NCI-H1930 (cell line): Measurements from ENCODE around the gene RCAN3.
"Not testable (repeated sequence)": the region's sequence is repeated elsewhere in the genome, so short reads cannot be mapped to it uniquely, and the experiment has no call there.

Experiments used
- DNase-seq, 2 experiments: peaks; one replicate each; lab custom pipeline; 2025; lab: John Stamatoyannopoulos, UW

RCAN3 gene

GRCh38 chr1:24486331-24487065 is 16.1 kb upstream of the RCAN3 start:
- DNase-seq: no peak

- DNase-seq: no peak
Measured at GRCh38 chr1:24487455-24487854, 15.2 kb upstream of the RCAN3 start.

GRCh38 chr1:24488159-24488558 is 14.5 kb upstream of the RCAN3 start:
- DNase-seq: not testable (repeated sequence)

- no peak for DNase-seq
Measured at GRCh38 chr1:24489674-24490073, 13.0 kb upstream of the RCAN3 start.

- no peak for DNase-seq
Measured at GRCh38 chr1:24490101-24490781, 12.4 kb upstream of the RCAN3 start.

GRCh38 chr1:24491577-24492360 is 10.9 kb upstream of the RCAN3 start:
- no peak for DNase-seq

GRCh38 chr1:24492935-24493334 is 9.7 kb upstream of the RCAN3 start:
- DNase-seq: not testable (repeated sequence)

- no peak for DNase-seq
Measured at GRCh38 chr1:24493785-24494184, 8.9 kb upstream of the RCAN3 start.

- no peak for DNase-seq
Measured at GRCh38 chr1:24498589-24498988, 4.0 kb upstream of the RCAN3 start.

- no peak for DNase-seq
Measured at GRCh38 chr1:24500448-24501048, 2.1 kb upstream of the RCAN3 start.

GRCh38 chr1:24501371-24502064 is 1.1 kb upstream of the RCAN3 start:
- no peak for DNase-seq

GRCh38 chr1:24502065-24502708 is 449 bp upstream of the RCAN3 start:
- DNase-seq: peak; percentile 40 to 63

- no peak for DNase-seq
Measured at GRCh38 chr1:24503059-24503751, 569 bp downstream of the RCAN3 start.

GRCh38 chr1:24503870-24504523 is 1.4 kb downstream of the RCAN3 start:
- no peak for DNase-seq

- no peak for DNase-seq
Measured at GRCh38 chr1:24504560-24504959, 1.9 kb downstream of the RCAN3 start.

- DNase-seq: no peak
Measured at GRCh38 chr1:24505816-24506215, 3.2 kb downstream of the RCAN3 start.

GRCh38 chr1:24506691-24507381 is 4.2 kb downstream of the RCAN3 start:
- DNase-seq: no peak

- no peak for DNase-seq
Measured at GRCh38 chr1:24507405-24507804, 4.8 kb downstream of the RCAN3 start.

GRCh38 chr1:24508911-24509310 is 6.3 kb downstream of the RCAN3 start:
- no peak for DNase-seq

- no peak for DNase-seq
Measured at GRCh38 chr1:24513706-24514105, 11.1 kb downstream of the RCAN3 start.
